Stimulated activated CD4-positive, alpha-beta T cell treated with anti-CD3 and anti-CD28 coated beads, TNF-alpha, amount 100 ng/mL, for 1 hour (primary cell): Measurements from ENCODE around the gene PTPRN2.
"Not testable (repeated sequence)": the region's sequence is repeated elsewhere in the genome, so short reads cannot be mapped to it uniquely, and the experiment has no call there.

Source experiments
- DNase-seq, 3 donors: peaks; one replicate each; pipeline ENCODE4 v3.0.0-alpha.2; 2020; ENCODE audit warnings: low read depth in 3 of 3, low spot score in 1 of 3

Gene PTPRN2

GRCh38 chr7:158258411-158259130 is 329.1 kb downstream of the PTPRN2 start:
- no peak for DNase-seq

GRCh38 chr7:158257516-158258410 is 329.9 kb downstream of the PTPRN2 start:
- no peak for DNase-seq

- DNase-seq, result no peak
Observed at GRCh38 chr7:158257001-158257400, 330.6 kb downstream of the PTPRN2 start.

GRCh38 chr7:158256091-158256816 is 331.4 kb downstream of the PTPRN2 start:
- no peak for DNase-seq

GRCh38 chr7:158255558-158255957 is 332.1 kb downstream of the PTPRN2 start:
- DNase-seq, result no peak

GRCh38 chr7:158255156-158255555 is 332.5 kb downstream of the PTPRN2 start:
- no peak for DNase-seq

- not testable (repeated sequence) for DNase-seq
Observed at GRCh38 chr7:158253670-158254045, 334.0 kb downstream of the PTPRN2 start.

- no peak for DNase-seq
Observed at GRCh38 chr7:158252837-158253669, 334.6 kb downstream of the PTPRN2 start.

GRCh38 chr7:158252081-158252836 is 335.4 kb downstream of the PTPRN2 start:
- DNase-seq, result no peak

GRCh38 chr7:158251061-158251965 is 336.3 kb downstream of the PTPRN2 start:
- no peak for DNase-seq

GRCh38 chr7:158249692-158250091 is 337.9 kb downstream of the PTPRN2 start:
- DNase-seq, result no peak

- no peak for DNase-seq
Observed at GRCh38 chr7:158248816-158249215, 338.8 kb downstream of the PTPRN2 start.

GRCh38 chr7:158247758-158248487 is 339.7 kb downstream of the PTPRN2 start:
- no peak for DNase-seq

- DNase-seq, result no peak
Observed at GRCh38 chr7:158246960-158247673, 340.5 kb downstream of the PTPRN2 start.

GRCh38 chr7:158246272-158246959 is 341.2 kb downstream of the PTPRN2 start:
- no peak for DNase-seq

- DNase-seq, result no peak
Observed at GRCh38 chr7:158245724-158246041, 341.9 kb downstream of the PTPRN2 start.
